Measurements from ENCODE around the gene INPP5B. TPM values are rescaled to one million over a fixed set of nuclear protein-coding genes. Genes with fewer than 3 reads are reported as not detected.

INPP5B gene
- total and polyA plus RNA-seq, 9 of the 15 experiments (the other 6 are each of a cell fraction or from before 2014, with no cell fraction given): 14.1 to 28.7 (median 20.9) TPM

DNA sequence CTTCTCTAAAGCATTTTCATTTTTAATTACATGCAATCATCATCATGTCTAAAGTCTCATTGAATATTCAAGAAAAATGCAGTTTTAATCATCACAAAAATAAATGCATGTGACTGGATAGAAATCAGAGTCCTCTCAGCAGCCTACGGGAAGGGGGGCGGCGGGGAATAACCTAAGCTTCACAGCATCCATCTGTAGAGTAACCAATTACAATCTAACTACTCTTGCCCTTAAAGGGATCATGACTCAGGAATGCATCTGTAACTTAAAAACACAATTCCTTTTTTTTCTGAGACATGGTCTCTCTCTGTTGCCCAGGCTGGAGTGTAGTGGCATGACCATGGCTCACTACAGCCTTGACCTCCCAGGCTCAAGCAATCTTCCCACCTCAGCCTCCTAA lies 110.1 kb downstream of the INPP5B start (continued):
- TF ChIP-seq, protein P1, sequence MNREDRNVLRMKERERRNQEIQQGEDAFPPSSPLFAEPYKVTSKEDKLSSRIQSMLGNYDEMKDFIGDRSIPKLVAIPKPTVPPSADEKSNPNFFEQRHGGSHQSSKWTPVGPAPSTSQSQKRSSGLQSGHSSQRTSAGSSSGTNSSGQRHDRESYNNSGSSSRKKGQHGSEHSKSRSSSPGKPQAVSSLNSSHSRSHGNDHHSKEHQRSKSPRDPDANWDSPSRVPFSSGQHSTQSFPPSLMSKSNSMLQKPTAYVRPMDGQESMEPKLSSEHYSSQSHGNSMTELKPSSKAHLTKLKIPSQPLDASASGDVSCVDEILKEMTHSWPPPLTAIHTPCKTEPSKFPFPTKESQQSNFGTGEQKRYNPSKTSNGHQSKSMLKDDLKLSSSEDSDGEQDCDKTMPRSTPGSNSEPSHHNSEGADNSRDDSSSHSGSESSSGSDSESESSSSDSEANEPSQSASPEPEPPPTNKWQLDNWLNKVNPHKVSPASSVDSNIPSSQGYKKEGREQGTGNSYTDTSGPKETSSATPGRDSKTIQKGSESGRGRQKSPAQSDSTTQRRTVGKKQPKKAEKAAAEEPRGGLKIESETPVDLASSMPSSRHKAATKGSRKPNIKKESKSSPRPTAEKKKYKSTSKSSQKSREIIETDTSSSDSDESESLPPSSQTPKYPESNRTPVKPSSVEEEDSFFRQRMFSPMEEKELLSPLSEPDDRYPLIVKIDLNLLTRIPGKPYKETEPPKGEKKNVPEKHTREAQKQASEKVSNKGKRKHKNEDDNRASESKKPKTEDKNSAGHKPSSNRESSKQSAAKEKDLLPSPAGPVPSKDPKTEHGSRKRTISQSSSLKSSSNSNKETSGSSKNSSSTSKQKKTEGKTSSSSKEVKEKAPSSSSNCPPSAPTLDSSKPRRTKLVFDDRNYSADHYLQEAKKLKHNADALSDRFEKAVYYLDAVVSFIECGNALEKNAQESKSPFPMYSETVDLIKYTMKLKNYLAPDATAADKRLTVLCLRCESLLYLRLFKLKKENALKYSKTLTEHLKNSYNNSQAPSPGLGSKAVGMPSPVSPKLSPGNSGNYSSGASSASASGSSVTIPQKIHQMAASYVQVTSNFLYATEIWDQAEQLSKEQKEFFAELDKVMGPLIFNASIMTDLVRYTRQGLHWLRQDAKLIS (CRISPR knock-in tag; IDR thresholded peaks at IDR 0.05): no peak
- TF ChIP-seq DDX20 (tag; IDR thresholded peaks at IDR 0.05; ENCODE audit: low read depth) (no peak), HNRNPK (IDR thresholded peaks at IDR 0.05; ENCODE audit: low read depth, low read length, poor library complexity, severe bottlenecking) (no peak), ZNF76 (CRISPR knock-in tag; IDR thresholded peaks at IDR 0.05; ENCODE audit: borderline replicate concordance) (no peak)
- TF ChIP-seq, protein P2, sequence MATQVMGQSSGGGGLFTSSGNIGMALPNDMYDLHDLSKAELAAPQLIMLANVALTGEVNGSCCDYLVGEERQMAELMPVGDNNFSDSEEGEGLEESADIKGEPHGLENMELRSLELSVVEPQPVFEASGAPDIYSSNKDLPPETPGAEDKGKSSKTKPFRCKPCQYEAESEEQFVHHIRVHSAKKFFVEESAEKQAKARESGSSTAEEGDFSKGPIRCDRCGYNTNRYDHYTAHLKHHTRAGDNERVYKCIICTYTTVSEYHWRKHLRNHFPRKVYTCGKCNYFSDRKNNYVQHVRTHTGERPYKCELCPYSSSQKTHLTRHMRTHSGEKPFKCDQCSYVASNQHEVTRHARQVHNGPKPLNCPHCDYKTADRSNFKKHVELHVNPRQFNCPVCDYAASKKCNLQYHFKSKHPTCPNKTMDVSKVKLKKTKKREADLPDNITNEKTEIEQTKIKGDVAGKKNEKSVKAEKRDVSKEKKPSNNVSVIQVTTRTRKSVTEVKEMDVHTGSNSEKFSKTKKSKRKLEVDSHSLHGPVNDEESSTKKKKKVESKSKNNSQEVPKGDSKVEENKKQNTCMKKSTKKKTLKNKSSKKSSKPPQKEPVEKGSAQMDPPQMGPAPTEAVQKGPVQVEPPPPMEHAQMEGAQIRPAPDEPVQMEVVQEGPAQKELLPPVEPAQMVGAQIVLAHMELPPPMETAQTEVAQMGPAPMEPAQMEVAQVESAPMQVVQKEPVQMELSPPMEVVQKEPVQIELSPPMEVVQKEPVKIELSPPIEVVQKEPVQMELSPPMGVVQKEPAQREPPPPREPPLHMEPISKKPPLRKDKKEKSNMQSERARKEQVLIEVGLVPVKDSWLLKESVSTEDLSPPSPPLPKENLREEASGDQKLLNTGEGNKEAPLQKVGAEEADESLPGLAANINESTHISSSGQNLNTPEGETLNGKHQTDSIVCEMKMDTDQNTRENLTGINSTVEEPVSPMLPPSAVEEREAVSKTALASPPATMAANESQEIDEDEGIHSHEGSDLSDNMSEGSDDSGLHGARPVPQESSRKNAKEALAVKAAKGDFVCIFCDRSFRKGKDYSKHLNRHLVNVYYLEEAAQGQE (IDR thresholded peaks at IDR 0.05; ENCODE audit: borderline replicate concordance): no peak
- TF ChIP-seq, protein P2 (CRISPR knock-in tag; IDR thresholded peaks at IDR 0.05; ENCODE audit: low read depth): no peak

Measured in K562 (cell line).